RCC 7860 (cell line): Measurements from ENCODE around the gene KIF5C.

Source experiments
- DNase-seq: peaks from one replicate; pipeline ENCODE4 v3.0.0-alpha.2; 2015; ENCODE audit warnings: low spot score
- FAIRE-seq: peaks from 2 replicates; lab custom pipeline; 2012; peaks lifted over from hg19 to GRCh38; lab: Jason Lieb, UNC

KIF5C gene

GRCh38 chr2:149068225-149068995 is 193.4 kb downstream of the KIF5C start:
- FAIRE-seq (no peak), DNase-seq (no peak)

DNA sequence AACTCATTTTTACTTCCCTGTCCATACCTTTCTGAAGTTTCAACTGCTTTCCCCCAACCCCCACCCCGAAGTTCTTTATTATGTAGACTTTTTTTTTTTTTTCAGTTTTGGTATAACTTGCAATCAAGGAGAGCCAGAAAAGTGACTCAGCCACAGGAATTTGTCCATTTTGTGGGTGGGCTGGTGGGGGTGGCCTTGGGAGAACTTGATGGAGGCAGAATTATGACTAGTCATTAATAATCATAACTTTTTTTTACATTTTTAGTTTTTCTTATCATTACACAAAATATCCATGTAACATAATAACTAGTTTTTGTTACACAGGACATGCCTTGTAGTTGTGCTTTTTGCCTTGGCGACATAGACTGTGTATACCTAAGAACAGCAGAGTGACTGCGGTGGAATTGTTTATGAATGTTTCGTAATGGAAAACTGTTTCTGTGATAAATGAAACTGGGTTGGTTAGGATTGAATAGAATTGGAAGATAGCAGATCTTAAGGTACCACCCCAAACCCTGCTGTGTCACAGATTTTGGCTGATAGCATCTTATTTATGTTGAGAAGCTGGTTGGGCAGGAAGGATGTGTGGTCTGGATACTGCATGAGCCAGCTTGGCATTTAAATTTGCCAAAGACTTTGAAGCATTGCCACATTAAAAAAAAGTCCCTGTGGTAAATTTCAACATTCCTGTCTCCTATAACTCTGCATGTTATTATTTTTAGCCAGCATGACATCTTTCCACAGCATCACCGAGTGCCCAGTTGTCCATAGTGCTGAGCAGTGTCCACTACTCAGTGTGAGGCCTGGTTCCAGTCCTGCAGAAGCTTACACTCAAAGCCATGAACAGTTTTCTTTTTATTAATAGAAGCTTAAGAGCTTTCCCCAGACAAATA is 194.2 kb downstream of the KIF5C start:
- no peak for DNase-seq

GRCh38 chr2:149070681-149071320 is 195.8 kb downstream of the KIF5C start:
- DNase-seq = no peak
- no peak for FAIRE-seq

More for the DNA sequence above, 194.2 kb downstream of the KIF5C start:
- FAIRE-seq = no peak

DNA sequence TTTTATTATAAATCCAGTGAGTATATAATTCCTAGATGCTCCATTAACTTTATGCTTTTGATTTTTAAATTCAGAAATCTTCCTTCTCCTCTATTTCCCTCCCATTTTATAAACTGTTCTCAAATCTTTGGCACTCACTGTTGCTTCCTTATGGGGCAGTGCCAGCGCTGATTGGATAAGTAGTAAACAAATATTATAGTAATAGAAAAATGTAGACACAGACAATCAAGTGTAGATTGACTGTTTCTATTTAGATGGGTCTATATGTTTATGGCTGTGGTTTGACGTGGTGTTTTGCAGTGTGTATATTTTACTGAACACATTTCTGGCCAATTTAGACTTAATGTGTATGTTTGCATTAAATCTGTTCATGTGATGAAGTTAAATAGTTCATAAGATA is 200.1 kb downstream of the KIF5C start:
- DNase-seq = no peak
- no peak for FAIRE-seq

- no peak for FAIRE-seq
- no peak for DNase-seq
Observed at GRCh38 chr2:149075853-149076252, 200.8 kb downstream of the KIF5C start.
